Measurements from ENCODE around the gene C16orf82. TPM values are rescaled to one million over a fixed set of nuclear protein-coding genes. Genes with fewer than 3 reads are reported as not detected.

C16orf82 gene
- total RNA-seq, 1 donor from 2014 or later: not detected

Other genes with a start within 250 kb of the C16orf82 start
- 73.7 TPM for gene KDM8, start 136.6 kb downstream of the C16orf82 start, total RNA-seq
- gene NSMCE1, start 201.8 kb downstream of the C16orf82 start, total RNA-seq: 27.9 TPM
- 51.4 TPM for gene IL4R, start 247.0 kb downstream of the C16orf82 start, total RNA-seq

Measured in left lobe of liver (tissue), 1 donor.